GM10248 (cell line): Measurements from ENCODE around the gene DSCAM.

Experiments used
- CTCF ChIA-PET: fragments of 300-600 bp; sonication (Branson Sonifier 250); formaldehyde crosslinking; extraction: SDS; loops from one replicate; lab custom pipeline; 2021; ENCODE audit warnings: antibody characterized with exemption; lab: Yijun Ruan, JAX
- POLR2A ChIA-PET: fragments of 350-650 bp; sonication (Branson Sonifier 250); formaldehyde crosslinking; extraction: SDS; loops from one replicate; lab custom pipeline; 2020; ENCODE audit warnings: antibody characterized with exemption; lab: Yijun Ruan, JAX
- DNase-seq: peaks from one replicate; pipeline ENCODE4 v3.0.0; 2012; ENCODE audit errors: extremely low spot score
- CTCF ChIP-seq: IDR thresholded peaks from 2 replicates; pipeline ENCODE4 v1.5.1; 2012; ENCODE audit warnings: mild to moderate bottlenecking, low read depth; ENCODE audit errors: extremely low read depth, missing control alignments, control extremely low read depth

The DSCAM gene

DNA sequence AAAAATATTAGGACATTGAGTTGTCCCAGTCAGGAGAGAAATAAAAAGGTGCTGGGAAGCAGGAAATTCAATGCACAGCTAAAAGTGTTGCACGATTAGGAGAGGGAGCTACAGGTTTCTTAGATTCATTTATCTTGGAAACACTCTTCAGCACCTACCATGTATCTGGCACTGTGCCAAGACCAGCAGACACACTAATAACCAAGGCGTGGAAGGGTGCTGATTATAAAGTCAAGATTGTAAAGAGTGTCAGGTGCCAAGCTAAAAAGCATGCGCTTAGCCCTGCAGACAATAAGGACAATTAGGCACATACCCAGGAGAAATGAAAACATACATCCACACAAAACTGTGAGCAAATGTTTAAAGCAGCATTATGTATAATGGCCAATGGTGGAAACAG, 129.9 kb downstream of the DSCAM start:
- ChIA-PET POLR2A (no interaction called here), CTCF (no interaction called here)
- DNase-seq = no peak
- no peak for TF ChIP-seq CTCF

GRCh38 chr21:40714536-40714935, 132.4 kb downstream of the DSCAM start:
- no peak for DNase-seq
- POLR2A ChIA-PET = no interaction called here
- CTCF ChIA-PET = no interaction called here
- no peak for TF ChIP-seq CTCF

GRCh38 chr21:40707656-40708244, 139.2 kb downstream of the DSCAM start:
- POLR2A ChIA-PET = no interaction called here
- CTCF ChIA-PET = no interaction called here

GRCh38 chr21:40706806-40707655, 139.9 kb downstream of the DSCAM start:
- no peak for TF ChIP-seq CTCF
- no peak for DNase-seq
- POLR2A ChIA-PET = no interaction called here
- CTCF ChIA-PET = no interaction called here

More at GRCh38 chr21:40707656-40708244, 139.2 kb downstream of the DSCAM start:
- no peak for TF ChIP-seq CTCF
- DNase-seq = no peak

DNA sequence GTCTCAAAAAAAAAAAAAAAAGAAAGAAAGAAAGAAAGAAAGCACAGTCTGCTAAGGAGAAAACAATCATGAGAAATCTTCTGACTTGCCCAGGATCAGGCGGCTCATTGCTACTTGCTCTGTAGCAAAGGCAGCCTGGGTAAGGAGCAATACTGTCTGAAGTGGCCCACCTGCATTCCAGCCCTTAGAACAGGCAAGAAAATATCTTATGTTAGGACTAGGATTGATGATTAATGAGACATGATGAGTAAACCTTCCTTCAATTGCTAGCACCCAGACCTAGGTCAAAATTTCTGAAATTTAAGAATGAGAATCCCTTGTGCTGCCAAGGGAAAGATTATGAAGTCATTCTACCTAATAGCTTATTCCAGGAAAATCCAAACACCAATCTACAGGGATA, 140.8 kb downstream of the DSCAM start:
- ChIA-PET POLR2A (no interaction called here), CTCF (no interaction called here)
- DNase-seq = no peak
- TF ChIP-seq CTCF = no peak

GRCh38 chr21:40704141-40704540, 142.8 kb downstream of the DSCAM start:
- no peak for TF ChIP-seq CTCF
- DNase-seq = no peak
- ChIA-PET POLR2A (no interaction called here), CTCF (interaction anchor here (0.9 kb wide), 1 partner anchor 16 kb away, joined by 4 read pairs; no protein-coding TSS in a partner anchor)
